Body of pancreas (tissue), 4 donors: ENCODE data around the gene EEF2. TPM values are rescaled to one million over a fixed set of nuclear protein-coding genes. Genes with fewer than 3 reads are reported as not detected.

Source experiments
- ATAC-seq: fragments of 150-250 bp; one replicate; pipeline ENCODE4 v1.9.1; 2016
- DNase-seq, 4 donors: peaks; one replicate each; pipeline ENCODE4 v3.0.0-alpha.2; 2019
- H3K27ac ChIP-seq, 4 donors: fragments of 200-600 bp; sonication (generic); 1 replicate in 3 of 4; 2 replicates in 1 of 4; pipeline versions ENCODE4 v1.5.1 to v1.6.1; 2016 to 2019; ENCODE audit warnings: mild to moderate bottlenecking in 1 of 4, mixed read lengths in 1 of 4, moderate library complexity in 1 of 4
- H3K27me3 ChIP-seq, 2 donors: fragments of 200-600 bp; sonication (generic); one replicate each; pipeline ENCODE4 v1.6.0; 2016; ENCODE audit warnings: mild to moderate bottlenecking in 1 of 2
- H3K36me3 ChIP-seq, 2 donors: fragments of 200-600 bp; sonication (generic); replicated peaks in 1 of 2; 2 replicates each; pipeline ENCODE4 v1.5.1; 2016; ENCODE audit warnings: low read depth in 2 of 2; ENCODE audit not compliant: insufficient read depth in 1 of 2
- H3K4me1 ChIP-seq: fragments of 200-600 bp; sonication (generic); one replicate; pipeline ENCODE4 v1.6.0; 2016
- H3K4me3 ChIP-seq, 2 donors: fragments of 200-600 bp; sonication (generic); 1 replicate in 1 of 2; 2 replicates in 1 of 2; pipeline ENCODE4 v1.5.1; 2016 to 2019
- H3K9me3 ChIP-seq, 3 donors: fragments of 200-600 bp; sonication (generic); 1 replicate in 2 of 3; 2 replicates in 1 of 3; pipeline ENCODE4 v1.5.1; 2016
- CTCF ChIP-seq, 7 experiments: fragments of 450-650 bp in 4 of 7; fragments of 200-600 bp in 3 of 7; sonication (generic) in 3 of 7; IDR thresholded peaks; one replicate each; pipeline ENCODE4 v1.5.1; 2016 to 2019; ENCODE audit warnings: antibody characterized with exemption in 7 of 7
- POLR2A ChIP-seq, 3 donors: fragments of 450-650 bp; IDR thresholded peaks; one replicate each; pipeline ENCODE4 v1.6.1; 2016; ENCODE audit warnings: antibody characterized with exemption in 3 of 3, mild to moderate bottlenecking in 2 of 3
- WGBS, 2 donors: methylation state at CpG; one replicate each; pipeline ENCODE4 v1.1.5; 2017; 5-methylcytosine and 5-hydroxymethylcytosine counted together
- intact Hi-C: fragments of 100-400 bp; cut with DNase I; formaldehyde crosslinking; loops from one replicate; pipeline ENCODE4 v1.15.1; 2023
- total RNA-seq, 2 donors: library from RNA; depleted of rRNA; stranded (reverse); fragments of >200 nt; gene quantifications; one replicate each; pipeline ENCODE4 v1.1.0, GENCODE V29; 2016

Gene EEF2
- total RNA-seq, 2 donors from 2014 or later: 1,656 to 1,704 TPM

- Histone ChIP-seq H3K27me3 (no peaks in the 10 kb centered on the region), H3K36me3 (peaks cover 17 to 32% of the 10 kb centered on the region in 2 donors), H3K4me1 (peaks cover 44% of the 10 kb centered on the region), H3K27ac (no peak overlapping the region), H3K9me3 (no peaks in the 10 kb centered on the region), H3K4me3 (no peak overlapping the region)
- 90 to 94% methylated on average over 43 of the region's 60 CpGs for WGBS, 2 donors
- no peak for DNase-seq
- TF ChIP-seq CTCF (IDR thresholded peaks at IDR 0.05) (no peak), POLR2A (IDR thresholded peaks at IDR 0.05) (no peak)
- ATAC-seq: no peak
- intact Hi-C loops: no loop called here
Observed at GRCh38 chr19:3964256-3965194, 20.7 kb downstream of the EEF2 start.

DNA sequence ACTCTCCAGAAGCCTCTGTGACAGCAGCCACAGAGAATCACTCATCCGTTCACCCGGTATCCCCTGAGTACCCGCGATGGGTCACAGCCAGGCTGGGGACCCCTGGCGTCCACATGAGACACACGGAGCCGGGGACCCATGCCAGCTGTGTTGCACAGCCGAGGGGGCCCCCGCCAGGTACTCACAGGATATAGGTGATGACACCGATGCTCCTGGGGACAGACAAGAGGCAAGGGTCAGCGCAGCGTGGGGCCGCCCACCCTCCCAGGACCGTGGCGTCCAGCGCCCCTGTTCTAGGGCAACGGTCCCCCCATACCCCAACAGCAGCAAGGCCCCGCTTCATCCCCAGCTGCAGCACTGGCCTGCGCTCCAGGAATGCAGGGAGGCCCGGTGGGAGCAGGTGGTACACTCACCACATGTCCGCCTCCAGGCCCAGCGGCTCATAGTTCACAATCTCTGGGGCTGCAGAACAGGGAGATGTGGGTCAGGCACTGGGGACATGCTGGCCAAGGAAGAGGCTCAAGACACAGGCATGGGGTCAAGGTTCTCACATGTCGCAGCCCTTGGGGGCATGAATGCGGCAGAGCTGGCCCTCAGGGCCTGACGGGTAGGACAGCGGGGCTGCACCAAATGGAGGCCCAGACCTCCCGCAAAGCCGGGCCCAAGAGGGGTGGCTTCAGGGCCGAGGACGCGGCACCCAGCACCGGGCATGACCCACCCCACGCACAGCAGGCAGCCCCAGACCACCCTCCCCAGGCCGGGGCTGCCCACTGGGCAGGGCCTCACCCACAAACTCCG lies 21.6 kb downstream of the EEF2 start:
- Histone ChIP-seq H3K4me3 (no peak overlapping the region), H3K4me1 (peaks cover 36% of the 10 kb centered on the region), H3K27ac (no peak overlapping the region), H3K36me3 (peaks cover 23 to 36% of the 10 kb centered on the region in 2 donors), H3K9me3 (no peaks in the 10 kb centered on the region), H3K27me3 (no peaks in the 10 kb centered on the region)
- intact Hi-C loops: no loop called here
- WGBS, 2 donors: 93 to 95% methylated on average over 7 to 28 of the region's 35 CpGs
- no peak for ATAC-seq
- no peak for DNase-seq
- TF ChIP-seq POLR2A (IDR thresholded peaks at IDR 0.05) (no peak), CTCF (IDR thresholded peaks at IDR 0.05) (no peak)

DNA sequence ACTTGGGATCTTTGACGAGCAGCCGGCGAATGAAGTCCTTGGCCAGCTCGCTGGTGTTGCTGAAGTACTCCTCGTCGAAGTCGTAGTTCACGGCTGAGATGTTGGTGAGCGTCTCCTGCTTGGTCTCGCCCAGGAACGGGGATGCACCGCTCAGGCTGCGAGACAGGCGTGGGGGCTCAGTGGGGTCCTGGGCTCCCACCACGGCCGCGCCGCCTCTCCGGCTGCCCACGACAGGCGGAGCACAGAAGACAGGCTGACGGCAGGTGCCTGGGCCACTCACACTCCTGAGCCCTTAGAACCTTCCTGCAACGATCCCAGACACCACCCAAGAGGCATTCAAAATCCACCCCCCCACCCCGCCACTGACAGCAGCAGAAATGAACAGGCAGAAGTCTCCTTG lies 24.3 kb downstream of the EEF2 start:
- Histone ChIP-seq H3K27ac (no peak overlapping the region), H3K4me1 (peaks cover 9% of the 10 kb centered on the region), H3K36me3 (peaks cover 30 to 40% of the 10 kb centered on the region in 2 donors), H3K9me3 (no peaks in the 10 kb centered on the region), H3K27me3 (no peaks in the 10 kb centered on the region), H3K4me3 (no peak overlapping the region)
- WGBS, 2 donors: 94 to 98% methylated on average over 16 to 23 of the region's 24 CpGs
- intact Hi-C loops: no loop called here
- no peak for DNase-seq
- TF ChIP-seq CTCF (IDR thresholded peaks at IDR 0.05) (no peak), POLR2A (IDR thresholded peaks at IDR 0.05) (no peak)
- ATAC-seq: no peak

GRCh38 chr19:3959766-3960131 lies 25.5 kb downstream of the EEF2 start:
- TF ChIP-seq POLR2A (IDR thresholded peaks at IDR 0.05) (no peak), CTCF (IDR thresholded peaks at IDR 0.05) (no peak)
- H3K9me3 ChIP-seq: no peaks in the 10 kb centered on the region

More at GRCh38 chr19:3959766-3960131, 25.5 kb downstream of the EEF2 start:
- no peak overlapping the region for H3K4me3 ChIP-seq
- intact Hi-C loops: no loop called here
- no peak overlapping the region for H3K27ac ChIP-seq
- WGBS, 2 donors: 92 to 100% methylated on average over 7 to 12 of the region's 15 CpGs
- ATAC-seq (no peak), DNase-seq (no peak)
- H3K36me3 ChIP-seq: peaks cover 30 to 40% of the 10 kb centered on the region in 2 donors
- H3K4me1 ChIP-seq: no peaks in the 10 kb centered on the region
- no peaks in the 10 kb centered on the region for H3K27me3 ChIP-seq
